Measurements from ENCODE around the gene PIGT.

GRCh38 chr20:45407783-45408645 is 7.9 kb upstream of the PIGT start, which contains the start of gene DBNDD2:
- TF ChIP-seq POLR2A (IDR thresholded peaks at IDR 0.05) (no peak), CTCF (IDR thresholded peaks at IDR 0.05) (no peak)

Measured in body of pancreas (tissue), 4 donors.